ENCODE results near the gene AGGF1. TPM values are rescaled to one million over a fixed set of nuclear protein-coding genes. Genes with fewer than 3 reads are reported as not detected.
A peak's percentile ranks its signal among the peaks of the same experiment; 100 is the strongest.
"Not testable (repeated sequence)": the region's sequence is repeated elsewhere in the genome, so short reads cannot be mapped to it uniquely, and the experiment has no call there.

The AGGF1 gene
- total RNA-seq, 2 donors from 2014 or later, result 20.8 to 24.4 TPM

DNA sequence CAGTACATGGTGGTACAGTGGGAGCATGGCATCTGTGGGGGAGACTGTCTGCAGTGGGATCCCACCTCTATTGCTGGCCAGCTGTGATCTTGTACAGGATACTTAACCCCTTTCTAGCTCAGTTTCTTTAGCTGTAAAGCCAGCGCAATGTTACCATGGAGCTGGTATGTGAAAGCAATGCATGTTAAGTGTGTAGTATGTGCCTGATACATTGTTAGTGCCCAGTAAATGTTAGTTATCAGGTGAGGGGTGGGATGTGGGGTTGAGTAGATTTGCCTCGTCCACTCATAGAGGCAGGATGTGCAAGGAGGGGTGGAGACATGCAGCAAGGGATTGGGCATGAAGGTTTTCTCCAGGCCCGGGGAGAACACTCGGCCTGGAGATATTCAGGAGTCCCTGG, 44.5 kb downstream of the AGGF1 start:
- WGBS, 2 experiments (ENCODE audit: insufficient coverage in 1 of 2, insufficient read length in 1 of 2), result 90 to 94% methylated on average over 3 to 4 of the region's 4 CpGs
- no peak overlapping the region for H3K27ac Mint-ChIP-seq
- no peak overlapping the region for H3K9ac ChIP-seq (ENCODE audit: extremely low read depth, low read length, poor library complexity, severe bottlenecking)
- H3K36me3 ChIP-seq (ENCODE audit: control insufficient read depth, insufficient read depth, low read length), result no peaks in the 10 kb centered on the region
- no peak overlapping the region for H3K4me3 Mint-ChIP-seq
- peaks cover 3% of the 10 kb centered on the region for H3K4me1 Mint-ChIP-seq
- H3K27ac ChIP-seq (ENCODE audit: low read depth, low read length), result no peak overlapping the region
- H3K27me3 Mint-ChIP-seq (ENCODE audit: insufficient read depth), result peaks cover 10% of the 10 kb centered on the region
- no peaks in the 10 kb centered on the region for H3K36me3 Mint-ChIP-seq (ENCODE audit: low read depth)
- no peak overlapping the region for H3K4me3 ChIP-seq (ENCODE audit: low read length)
- H3K27me3 ChIP-seq (ENCODE audit: control insufficient read depth, insufficient read depth, low read length, poor library complexity, severe bottlenecking), result peaks cover 7% of the 10 kb centered on the region
- no peaks in the 10 kb centered on the region for H3K9me3 ChIP-seq (ENCODE audit: control insufficient read depth, low read length)
- H3K4me1 ChIP-seq (ENCODE audit: control insufficient read depth, insufficient read depth, low read length), result no peaks in the 10 kb centered on the region
- no peak for TF ChIP-seq CTCF (conservative IDR thresholded peaks at IDR 0.05)
- DNase-seq, result no peak
- no peaks in the 10 kb centered on the region for H3K9me3 Mint-ChIP-seq

DNA sequence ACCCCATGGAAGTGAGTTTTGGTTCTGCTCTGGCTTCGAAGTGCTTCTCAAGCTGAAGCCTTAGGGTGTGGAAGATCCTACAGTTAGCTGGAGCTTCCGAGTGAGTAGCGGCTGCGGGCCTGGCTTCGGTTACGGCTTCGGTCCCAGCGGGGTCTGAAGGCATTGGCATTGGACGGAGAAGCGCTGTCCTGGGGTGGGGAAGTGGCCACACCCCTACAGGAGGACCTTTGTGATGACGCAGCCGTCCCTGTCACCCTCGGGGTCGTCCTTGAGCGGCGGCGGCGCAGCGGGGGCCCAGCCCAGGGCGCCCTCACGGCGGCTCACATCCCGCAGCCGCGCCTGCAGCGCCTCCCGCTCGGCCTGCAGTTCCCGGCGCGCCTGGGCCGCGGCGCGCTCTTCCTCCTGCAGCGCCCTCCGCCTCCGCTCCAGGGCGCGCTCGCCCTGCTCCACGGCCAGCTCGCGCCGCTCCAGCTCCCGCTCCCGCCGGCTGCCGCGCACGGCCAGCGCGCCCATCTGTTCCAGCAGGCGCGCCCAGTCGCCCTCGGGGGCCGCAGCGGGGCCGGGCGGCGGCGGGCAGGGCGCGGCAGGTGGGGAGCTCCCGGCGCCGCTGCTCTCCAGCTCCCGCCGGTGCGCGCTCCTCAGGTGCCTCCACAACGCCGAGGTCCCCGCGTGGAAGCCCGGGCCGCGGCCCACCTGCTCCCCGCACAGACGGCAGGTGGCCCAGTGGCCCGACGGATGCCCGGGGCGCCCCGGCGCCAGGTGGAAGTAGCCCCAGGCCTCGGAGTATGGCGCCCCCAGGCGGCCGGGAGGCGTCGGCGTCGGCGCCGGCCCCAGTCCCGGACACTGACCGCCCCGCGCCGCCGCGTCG, 47.0 kb downstream of the AGGF1 start:
- H3K4me1 ChIP-seq (ENCODE audit: control insufficient read depth, insufficient read depth, low read length), result no peaks in the 10 kb centered on the region
- H3K9me3 ChIP-seq (ENCODE audit: control insufficient read depth, low read length), result no peaks in the 10 kb centered on the region
- Mint-ChIP-seq H3K27me3 (ENCODE audit: insufficient read depth) (peaks cover 10% of the 10 kb centered on the region), H3K27ac (no peak overlapping the region), H3K4me3 (peak overlapping the region; percentile 55), H3K4me1 (peaks cover 3% of the 10 kb centered on the region), H3K36me3 (ENCODE audit: low read depth) (peaks cover 5% of the 10 kb centered on the region), H3K9me3 (no peaks in the 10 kb centered on the region)
- WGBS, 2 experiments (ENCODE audit: insufficient coverage in 1 of 2, insufficient read length in 1 of 2), result 6 to 28% methylated on average over 19 to 105 of the region's 105 CpGs
- peak overlapping the region; percentile 73 for H3K4me3 ChIP-seq (ENCODE audit: low read length)
- no peaks in the 10 kb centered on the region for H3K36me3 ChIP-seq (ENCODE audit: control insufficient read depth, insufficient read depth, low read length)
- peaks cover 7% of the 10 kb centered on the region for H3K27me3 ChIP-seq (ENCODE audit: control insufficient read depth, insufficient read depth, low read length, poor library complexity, severe bottlenecking)
- peak; percentile 93 for TF ChIP-seq CTCF (conservative IDR thresholded peaks at IDR 0.05)
- no peak overlapping the region for H3K27ac ChIP-seq (ENCODE audit: low read depth, low read length)
- H3K9ac ChIP-seq (ENCODE audit: extremely low read depth, low read length, poor library complexity, severe bottlenecking), result no peak overlapping the region
- peak; percentile 94 for DNase-seq

GRCh38 chr5:77077829-77078176, 47.6 kb downstream of the AGGF1 start:
- H3K36me3 ChIP-seq (ENCODE audit: control insufficient read depth, insufficient read depth, low read length), result no peaks in the 10 kb centered on the region
- peak overlapping the region; percentile 55 for H3K4me3 Mint-ChIP-seq
- H3K9me3 ChIP-seq (ENCODE audit: control insufficient read depth, low read length), result no peaks in the 10 kb centered on the region
- no peak overlapping the region for H3K27ac Mint-ChIP-seq
- peak overlapping the region; percentile 66 for H3K4me3 ChIP-seq (ENCODE audit: low read length)
- H3K27ac ChIP-seq (ENCODE audit: low read depth, low read length), result no peak overlapping the region
- H3K27me3 ChIP-seq (ENCODE audit: control insufficient read depth, insufficient read depth, low read length, poor library complexity, severe bottlenecking), result peaks cover 7% of the 10 kb centered on the region
- no peaks in the 10 kb centered on the region for H3K4me1 ChIP-seq (ENCODE audit: control insufficient read depth, insufficient read depth, low read length)
- no peak for DNase-seq
- H3K9me3 Mint-ChIP-seq, result no peaks in the 10 kb centered on the region
- WGBS, 2 experiments (ENCODE audit: insufficient coverage in 1 of 2, insufficient read length in 1 of 2), result 26 to 75% methylated on average over 4 to 11 of the region's 12 CpGs
- no peak overlapping the region for H3K9ac ChIP-seq (ENCODE audit: extremely low read depth, low read length, poor library complexity, severe bottlenecking)
- H3K4me1 Mint-ChIP-seq, result peaks cover 3% of the 10 kb centered on the region
- no peak for TF ChIP-seq CTCF (conservative IDR thresholded peaks at IDR 0.05)
- H3K36me3 Mint-ChIP-seq (ENCODE audit: low read depth), result peaks cover 8% of the 10 kb centered on the region
- peaks cover 10% of the 10 kb centered on the region for H3K27me3 Mint-ChIP-seq (ENCODE audit: insufficient read depth)

- 89 to 96% methylated on average over 4 to 11 of the region's 11 CpGs for WGBS, 2 experiments (ENCODE audit: insufficient coverage in 1 of 2, insufficient read length in 1 of 2)
- not testable (repeated sequence) for H3K27ac Mint-ChIP-seq; H3K9me3 ChIP-seq (ENCODE audit: control insufficient read depth, low read length); H3K27ac ChIP-seq (ENCODE audit: low read depth, low read length); H3K36me3 ChIP-seq (ENCODE audit: control insufficient read depth, insufficient read depth, low read length); H3K27me3 ChIP-seq (ENCODE audit: control insufficient read depth, insufficient read depth, low read length, poor library complexity, severe bottlenecking); H3K4me3 ChIP-seq (ENCODE audit: low read length); DNase-seq; H3K9ac ChIP-seq (ENCODE audit: extremely low read depth, low read length, poor library complexity, severe bottlenecking); H3K4me3 Mint-ChIP-seq; H3K4me1 Mint-ChIP-seq; H3K4me1 ChIP-seq (ENCODE audit: control insufficient read depth, insufficient read depth, low read length); H3K9me3 Mint-ChIP-seq
- peaks cover 14% of the 10 kb centered on the region for H3K36me3 Mint-ChIP-seq (ENCODE audit: low read depth)
- H3K27me3 Mint-ChIP-seq (ENCODE audit: insufficient read depth), result peaks cover 10% of the 10 kb centered on the region
These were observed 50.3 kb downstream of the AGGF1 start for GRCh38 chr5:77080479-77080878.

Data from endodermal cell (in vitro differentiated cells).